ENCODE data around the gene NOL12. TPM values are rescaled to one million over a fixed set of nuclear protein-coding genes. Genes with fewer than 3 reads are reported as not detected.
A peak's percentile ranks its signal among the peaks of the same experiment; 100 is the strongest.

The NOL12 gene
- total RNA-seq, 2 donors from 2014 or later, result 39.6 to 49.0 TPM

- under 1% methylated on average over 42 of the region's 42 CpGs for WGBS
- Histone ChIP-seq H3K27me3 (replicated peaks; ENCODE audit: insufficient read depth) (no peaks in the 10 kb centered on the region), H3K4me1 (replicated peaks) (peaks cover 16% of the 10 kb centered on the region), H3K9me3 (no peaks in the 10 kb centered on the region), H3K27ac (peak overlapping the region; percentile 85 to 91), H3K36me3 (no peaks in the 10 kb centered on the region), H3K4me3 (peak overlapping the region; percentile 38 to 49)
- intact Hi-C loops (cut with DNase I), result loop anchor here (5.0 kb wide), 1 partner anchor 35 kb away; no protein-coding TSS in a partner anchor
- TF ChIP-seq, protein P1, sequence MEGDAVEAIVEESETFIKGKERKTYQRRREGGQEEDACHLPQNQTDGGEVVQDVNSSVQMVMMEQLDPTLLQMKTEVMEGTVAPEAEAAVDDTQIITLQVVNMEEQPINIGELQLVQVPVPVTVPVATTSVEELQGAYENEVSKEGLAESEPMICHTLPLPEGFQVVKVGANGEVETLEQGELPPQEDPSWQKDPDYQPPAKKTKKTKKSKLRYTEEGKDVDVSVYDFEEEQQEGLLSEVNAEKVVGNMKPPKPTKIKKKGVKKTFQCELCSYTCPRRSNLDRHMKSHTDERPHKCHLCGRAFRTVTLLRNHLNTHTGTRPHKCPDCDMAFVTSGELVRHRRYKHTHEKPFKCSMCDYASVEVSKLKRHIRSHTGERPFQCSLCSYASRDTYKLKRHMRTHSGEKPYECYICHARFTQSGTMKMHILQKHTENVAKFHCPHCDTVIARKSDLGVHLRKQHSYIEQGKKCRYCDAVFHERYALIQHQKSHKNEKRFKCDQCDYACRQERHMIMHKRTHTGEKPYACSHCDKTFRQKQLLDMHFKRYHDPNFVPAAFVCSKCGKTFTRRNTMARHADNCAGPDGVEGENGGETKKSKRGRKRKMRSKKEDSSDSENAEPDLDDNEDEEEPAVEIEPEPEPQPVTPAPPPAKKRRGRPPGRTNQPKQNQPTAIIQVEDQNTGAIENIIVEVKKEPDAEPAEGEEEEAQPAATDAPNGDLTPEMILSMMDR (IDR thresholded peaks at IDR 0.05), result no peak
- peak; percentile 46 for TF ChIP-seq POLR2A (IDR thresholded peaks at IDR 0.05)
- TF ChIP-seq POLR2AphosphoS5 (IDR thresholded peaks at IDR 0.05), result peak; percentile 83
- peak; percentile 76 for DNase-seq (ENCODE audit: low spot score)
Observed at GRCh38 chr22:37676736-37677492, 9.2 kb upstream of the NOL12 start.

DNA sequence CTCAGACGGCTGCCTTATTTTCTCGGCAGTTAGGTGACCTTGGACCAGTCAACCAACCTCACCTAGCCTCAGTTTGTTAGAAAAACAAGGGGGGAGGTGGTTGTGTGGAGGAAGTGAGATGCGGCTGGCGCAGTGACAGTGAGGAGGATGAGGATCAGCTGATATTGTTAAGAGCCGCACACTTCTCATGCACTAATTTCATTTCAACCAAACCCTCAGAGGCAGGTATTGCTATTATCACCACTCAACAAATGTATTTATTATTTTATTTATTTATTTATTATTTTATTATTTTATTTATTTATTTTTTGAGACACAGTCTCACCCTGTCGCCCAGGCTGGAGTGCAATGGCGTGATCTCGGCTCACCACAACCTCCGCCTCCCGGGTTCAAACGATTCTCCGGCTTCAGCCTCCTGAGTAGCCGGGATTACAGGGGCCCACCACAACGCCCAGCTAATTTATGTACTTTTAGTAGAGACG is 8.6 kb upstream of the NOL12 start:
- H3K4me1 ChIP-seq (replicated peaks), result peaks cover 16% of the 10 kb centered on the region

DNA sequence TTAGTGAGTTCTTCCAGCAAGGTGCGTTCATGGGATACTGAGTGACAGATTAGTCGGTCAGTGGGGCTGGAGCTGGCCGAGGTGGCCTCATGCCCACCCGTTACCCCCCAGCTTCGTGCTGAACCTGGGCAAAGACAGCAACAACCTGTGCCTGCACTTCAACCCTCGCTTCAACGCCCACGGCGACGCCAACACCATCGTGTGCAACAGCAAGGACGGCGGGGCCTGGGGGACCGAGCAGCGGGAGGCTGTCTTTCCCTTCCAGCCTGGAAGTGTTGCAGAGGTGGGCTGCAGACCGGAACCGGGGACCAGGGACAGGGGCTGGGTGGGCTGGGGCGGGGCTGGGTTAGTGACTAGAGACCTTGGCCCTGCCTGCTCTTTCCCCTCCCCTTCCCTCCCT is 7.8 kb upstream of the NOL12 start:
- H3K27ac ChIP-seq, result no peak overlapping the region
- DNase-seq (ENCODE audit: low spot score), result no peak
- intact Hi-C loops (cut with DNase I), result loop anchor here (5.0 kb wide), 1 partner anchor 36 kb away; no protein-coding TSS in a partner anchor
- TF ChIP-seq POLR2A (IDR thresholded peaks at IDR 0.05) (no peak), POLR2AphosphoS5 (IDR thresholded peaks at IDR 0.05) (no peak)
- TF ChIP-seq, protein P1 (IDR thresholded peaks at IDR 0.05), result no peak
- peaks cover 16% of the 10 kb centered on the region for H3K4me1 ChIP-seq (replicated peaks)
- no peaks in the 10 kb centered on the region for H3K27me3 ChIP-seq (replicated peaks; ENCODE audit: insufficient read depth)
- no peak overlapping the region for H3K4me3 ChIP-seq
- 68% methylated on average over 18 of the region's 18 CpGs for WGBS
- H3K9me3 ChIP-seq, result no peaks in the 10 kb centered on the region
- no peaks in the 10 kb centered on the region for H3K36me3 ChIP-seq

More for the DNA sequence above, 8.6 kb upstream of the NOL12 start:
- Histone ChIP-seq H3K27me3 (replicated peaks; ENCODE audit: insufficient read depth) (no peaks in the 10 kb centered on the region), H3K4me3 (peak overlapping the region; percentile 38 to 49), H3K27ac (peak overlapping the region; percentile 85 to 91), H3K9me3 (no peaks in the 10 kb centered on the region), H3K36me3 (no peaks in the 10 kb centered on the region)
- intact Hi-C loops (cut with DNase I), result loop anchor here (5.0 kb wide), 1 partner anchor 35 kb away; no protein-coding TSS in a partner anchor
- 61% methylated on average over 15 of the region's 15 CpGs for WGBS
- TF ChIP-seq, protein P1 (IDR thresholded peaks at IDR 0.05), result no peak
- TF ChIP-seq POLR2A (IDR thresholded peaks at IDR 0.05), result no peak
- no peak for DNase-seq (ENCODE audit: low spot score)

DNA sequence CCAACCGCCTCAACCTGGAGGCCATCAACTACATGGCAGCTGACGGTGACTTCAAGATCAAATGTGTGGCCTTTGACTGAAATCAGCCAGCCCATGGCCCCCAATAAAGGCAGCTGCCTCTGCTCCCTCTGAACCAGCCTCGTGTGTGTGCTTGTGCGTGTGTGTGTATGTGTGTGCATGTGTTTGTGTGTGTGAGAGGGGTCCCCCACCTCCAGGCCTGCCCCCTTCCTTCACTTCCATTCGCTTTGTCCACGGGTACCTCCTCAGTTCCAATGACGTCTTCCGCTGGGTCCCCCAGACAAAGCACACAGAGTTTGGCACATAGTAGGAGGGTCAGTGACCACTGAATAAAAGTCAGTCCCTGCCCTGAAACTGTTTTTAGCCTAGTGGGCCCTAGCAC is 6.5 kb upstream of the NOL12 start:
- WGBS, result 84% methylated on average over 8 of the region's 8 CpGs
- H3K9me3 ChIP-seq, result no peaks in the 10 kb centered on the region
- no peaks in the 10 kb centered on the region for H3K27me3 ChIP-seq (replicated peaks; ENCODE audit: insufficient read depth)
- intact Hi-C loops (cut with DNase I), result loop anchor here (2.0 to 5.0 kb wide), 2 partner anchors 37 to 57 kb away; no protein-coding TSS in a partner anchor
- H3K27ac ChIP-seq, result no peak overlapping the region
- DNase-seq (ENCODE audit: low spot score), result no peak
- H3K4me3 ChIP-seq, result no peak overlapping the region
- TF ChIP-seq, protein P1 (IDR thresholded peaks at IDR 0.05), result no peak
- TF ChIP-seq POLR2A (IDR thresholded peaks at IDR 0.05), result no peak
- TF ChIP-seq POLR2AphosphoS5 (IDR thresholded peaks at IDR 0.05), result no peak
- H3K36me3 ChIP-seq, result no peaks in the 10 kb centered on the region
- H3K4me1 ChIP-seq (replicated peaks), result peaks cover 9% of the 10 kb centered on the region
